K562 (cell line): ENCODE results near the gene OSGEPL1. TPM values are rescaled to one million over a fixed set of nuclear protein-coding genes. Genes with fewer than 3 reads are reported as not detected.

ENCODE experiments used
- BHLHE40 ChIP-seq: IDR thresholded peaks from 2 replicates; pipeline ENCODE4 v1.6.1; 2011; ENCODE audit warnings: low read length, improper control_type of control experiment
- CBX2 ChIP-seq: fragments of 200-600 bp; sonication (generic); IDR thresholded peaks from one replicate; pipeline ENCODE4 v1.6.1; 2012; ENCODE audit warnings: mild to moderate bottlenecking, low read length, inconsistent platforms; ENCODE audit not compliant: insufficient read depth, poor library complexity, severe bottlenecking
- ELF4 ChIP-seq: fragments of 450-650 bp; formaldehyde crosslinking; IDR thresholded peaks from 2 replicates; pipeline ENCODE4 v1.4.0; 2022; ENCODE audit warnings: missing genetic modification characterization
- ETS1 ChIP-seq: conservative IDR thresholded peaks from 2 replicates; pipeline ENCODE4 v1.6.1; 2011; ENCODE audit warnings: low read depth, mild to moderate bottlenecking, low read length; ENCODE audit not compliant: control insufficient read depth
- HSF4 ChIP-seq: fragments of 250-450 bp; sonication (Bioruptor Pico); IDR thresholded peaks from 2 replicates; pipeline ENCODE4 v2.1.2; 2022; ENCODE audit warnings: mild to moderate bottlenecking, moderate library complexity, borderline replicate concordance
- ILK ChIP-seq: fragments of 450-650 bp; IDR thresholded peaks from 2 replicates; pipeline ENCODE4 v1.6.1; 2016; ENCODE audit warnings: missing genetic modification characterization, low read depth, mild to moderate bottlenecking, missing compliant biosample characterization, moderate library complexity, borderline replicate concordance
- MBD2 ChIP-seq: sonication (generic); IDR thresholded peaks from 2 replicates; pipeline ENCODE4 v1.6.1; 2016; ENCODE audit warnings: low read depth, borderline replicate concordance
- MCM5 ChIP-seq: fragments of 450-650 bp; IDR thresholded peaks from 2 replicates; pipeline ENCODE4 v1.6.1; 2016; ENCODE audit warnings: low read depth
- MIER1 ChIP-seq: fragments of 450-650 bp; IDR thresholded peaks from 2 replicates; pipeline ENCODE4 v1.6.1; 2016; ENCODE audit warnings: antibody characterized with exemption, mild to moderate bottlenecking, low read depth
- NR2C2 ChIP-seq, 2 experiments: fragments of 200-800 bp in 1 of 2; sonication (Bioruptor generic) in 1 of 2; sonication (generic) in 1 of 2; formaldehyde crosslinking in 1 of 2; IDR thresholded peaks; 2 replicates each; pipeline versions ENCODE4 v1.6.1 to v1.8.0; 2016 to 2022; ENCODE audit warnings: mild to moderate bottlenecking in 1 of 2, missing compliant biosample characterization in 1 of 2, missing genetic modification characterization in 1 of 2, missing genetic modification reagents in 1 of 2
- POLR2AphosphoS5 ChIP-seq: IDR thresholded peaks from 2 replicates; pipeline ENCODE4 v1.6.1; 2011; ENCODE audit warnings: mild to moderate bottlenecking, low read depth, low read length, moderate library complexity; ENCODE audit not compliant: control insufficient read depth, insufficient read depth
- PYGO2 ChIP-seq: fragments of 450-650 bp; IDR thresholded peaks from 2 replicates; pipeline ENCODE4 v1.6.1; 2016; ENCODE audit warnings: mild to moderate bottlenecking, missing genetic modification characterization, moderate library complexity, missing compliant biosample characterization
- RCOR1 ChIP-seq, 2 experiments: IDR thresholded peaks; 2 replicates each; pipeline ENCODE4 v1.6.1; 2012; ENCODE audit warnings: low read depth in 2 of 2, low read length in 2 of 2, borderline replicate concordance in 1 of 2, improper control_type of control experiment in 1 of 2
- RFX7 ChIP-seq: fragments of 250-450 bp; sonication (Bioruptor Pico); IDR thresholded peaks from 2 replicates; pipeline ENCODE4 v1.5.1; 2021; ENCODE audit warnings: mild to moderate bottlenecking
- TRIM24 ChIP-seq, 2 experiments: fragments of 450-650 bp; IDR thresholded peaks; 2 replicates each; pipeline ENCODE4 v1.6.1; 2016
- ZBTB1 ChIP-seq: sonication (generic); formaldehyde crosslinking; IDR thresholded peaks from 2 replicates; pipeline ENCODE4 v1.8.1; 2023; ENCODE audit warnings: missing genetic modification reagents, low read depth, mild to moderate bottlenecking, borderline replicate concordance
- ZBTB8A ChIP-seq: fragments of 450-650 bp; IDR thresholded peaks from 2 replicates; pipeline ENCODE4 v1.6.1; 2018; ENCODE audit warnings: mild to moderate bottlenecking, moderate library complexity; ENCODE audit not compliant: partially characterized antibody
- ZNF354B ChIP-seq: fragments of 250-450 bp; sonication (Bioruptor Pico); IDR thresholded peaks from 2 replicates; pipeline ENCODE4 v1.4.0; 2020
- ZNF668 ChIP-seq: fragments of 250-450 bp; sonication (Bioruptor Pico); IDR thresholded peaks from 2 replicates; pipeline ENCODE4 v1.8.0; 2022; ENCODE audit warnings: mild to moderate bottlenecking, inconsistent platforms
- polyA plus RNA-seq, 8 experiments: library from polyadenylated mRNA; depleted of rRNA in 4 of 8; stranded (reverse) in 5 of 8; unstranded in 3 of 8; fragments of >200 nt; fragmentation: Nextera tagmentation in 2 of 8; fragmentation: Illumina TruSeq in 1 of 8; extraction: Ambion mirVana in 2 of 8; extraction: Trizol in 1 of 8; gene quantifications; 2 replicates each; pipeline versions ENCODE4 v1.2.1 to v1.2.3, GENCODE V29; 2011 to 2014; ENCODE audit warnings: inconsistent platforms in 1 of 8, missing spikeins in 1 of 8
- total RNA-seq, 7 experiments: library from RNA; depleted of rRNA in 6 of 7; stranded (reverse); fragments of >200 nt in 6 of 7; fragmentation: Illumina TruSeq in 2 of 7; extraction: Trizol in 2 of 7; gene quantifications; 2 replicates each; pipeline versions ENCODE4 v1.2.1 to v1.2.3, GENCODE V29; 2011 to 2021; ENCODE audit warnings: low replicate concordance in 1 of 7
- TF ChIP-seq, protein P1 (sequence below): fragments of 450-650 bp; IDR thresholded peaks from 2 replicates; pipeline ENCODE4 v1.6.1; 2016; ENCODE audit warnings: borderline replicate concordance
- TF ChIP-seq, protein P2 (sequence below): fragments of 200-800 bp; sonication (Bioruptor generic); IDR thresholded peaks from 2 replicates; pipeline ENCODE4 v1.6.1; 2017; ENCODE audit warnings: missing genetic modification characterization, missing compliant biosample characterization
- TF ChIP-seq, protein P3 (sequence below): fragments of 250-450 bp; sonication (Bioruptor Pico); IDR thresholded peaks from 2 replicates; pipeline ENCODE4 v1.5.1; 2021; ENCODE audit warnings: mild to moderate bottlenecking

OSGEPL1 gene
- total and polyA plus RNA-seq, 9 of the 15 experiments (the other 6 are each of a cell fraction or from before 2014, with no cell fraction given): 2.5 to 10.8 (median 6.5) TPM

DNA sequence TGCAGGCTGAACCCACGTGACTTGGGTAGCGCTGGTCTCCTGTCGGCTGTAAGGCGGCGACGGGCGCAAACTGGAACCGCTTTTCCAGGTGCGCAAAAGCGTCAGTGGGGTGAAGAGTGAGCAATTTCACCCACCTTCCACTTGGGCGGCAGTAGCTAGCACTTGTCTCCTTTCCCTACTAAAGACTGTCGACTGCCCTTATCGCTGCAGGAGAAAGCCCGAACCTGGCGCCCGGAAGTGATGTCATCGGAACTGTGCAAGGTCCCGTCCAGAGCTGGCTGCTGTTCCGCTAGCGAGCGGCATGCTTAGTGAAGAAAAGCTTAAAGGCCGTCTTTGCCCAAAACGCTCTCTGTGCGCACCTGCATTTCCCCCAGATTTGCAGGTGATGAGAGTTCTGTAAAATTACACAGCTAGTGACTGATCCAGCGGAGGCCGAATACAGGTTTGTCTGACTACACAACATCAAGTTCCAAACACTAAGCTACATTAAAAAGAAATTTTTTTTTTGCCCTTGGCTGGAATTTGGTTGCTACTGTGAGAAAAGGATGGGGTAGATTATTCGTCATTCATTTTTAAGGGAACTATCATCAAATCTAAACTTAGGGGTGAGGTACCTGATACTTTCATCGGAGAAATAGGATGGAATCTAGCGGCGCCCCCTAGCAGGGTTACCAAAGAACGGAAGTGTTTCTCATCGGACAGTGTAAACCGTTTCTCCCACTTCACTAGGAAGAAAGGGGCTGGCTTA, at the start of gene OSGEPL1 (continued):
- TF ChIP-seq ILK (tag) (no peak), POLR2AphosphoS5 (peak; percentile 78), CBX2 (no peak), BHLHE40 (peak; percentile 56; the same call in 1 of the 2 replicates), MBD2 (no peak), HSF4 (CRISPR knock-in tag) (no peak), ZBTB1 (CRISPR knock-in tag) (no peak), ZNF668 (CRISPR knock-in tag) (no peak), ETS1 (no peak; the same call in 1 of the 2 replicates), ZBTB8A (no peak), RFX7 (CRISPR knock-in tag) (no peak), TRIM24 (IDR thresholded peaks at IDR 0.05) (no peak), RCOR1 (IDR thresholded peaks at IDR 0.05; ENCODE audit: borderline replicate concordance in 1 of 2, low read depth in 2 of 2, low read length in 2 of 2) (peak in 1 of 2 experiments; percentile 23; a peak in 1 of 4 replicates), MCM5 (no peak), ZNF354B (CRISPR knock-in tag) (no peak), PYGO2 (tag) (no peak), MIER1 (no peak), ELF4 (CRISPR knock-in tag) (no peak), NR2C2 (CRISPR knock-in tag; IDR thresholded peaks at IDR 0.05) (no peak), NR2C2 (tag; IDR thresholded peaks at IDR 0.05) (peak; percentile 83)
- TF ChIP-seq, protein P1, sequence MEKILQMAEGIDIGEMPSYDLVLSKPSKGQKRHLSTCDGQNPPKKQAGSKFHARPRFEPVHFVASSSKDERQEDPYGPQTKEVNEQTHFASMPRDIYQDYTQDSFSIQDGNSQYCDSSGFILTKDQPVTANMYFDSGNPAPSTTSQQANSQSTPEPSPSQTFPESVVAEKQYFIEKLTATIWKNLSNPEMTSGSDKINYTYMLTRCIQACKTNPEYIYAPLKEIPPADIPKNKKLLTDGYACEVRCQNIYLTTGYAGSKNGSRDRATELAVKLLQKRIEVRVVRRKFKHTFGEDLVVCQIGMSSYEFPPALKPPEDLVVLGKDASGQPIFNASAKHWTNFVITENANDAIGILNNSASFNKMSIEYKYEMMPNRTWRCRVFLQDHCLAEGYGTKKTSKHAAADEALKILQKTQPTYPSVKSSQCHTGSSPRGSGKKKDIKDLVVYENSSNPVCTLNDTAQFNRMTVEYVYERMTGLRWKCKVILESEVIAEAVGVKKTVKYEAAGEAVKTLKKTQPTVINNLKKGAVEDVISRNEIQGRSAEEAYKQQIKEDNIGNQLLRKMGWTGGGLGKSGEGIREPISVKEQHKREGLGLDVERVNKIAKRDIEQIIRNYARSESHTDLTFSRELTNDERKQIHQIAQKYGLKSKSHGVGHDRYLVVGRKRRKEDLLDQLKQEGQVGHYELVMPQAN: 0 out of 2 replicates have a peak, but pooled peaks have one; percentile 36
- TF ChIP-seq, protein P2, sequence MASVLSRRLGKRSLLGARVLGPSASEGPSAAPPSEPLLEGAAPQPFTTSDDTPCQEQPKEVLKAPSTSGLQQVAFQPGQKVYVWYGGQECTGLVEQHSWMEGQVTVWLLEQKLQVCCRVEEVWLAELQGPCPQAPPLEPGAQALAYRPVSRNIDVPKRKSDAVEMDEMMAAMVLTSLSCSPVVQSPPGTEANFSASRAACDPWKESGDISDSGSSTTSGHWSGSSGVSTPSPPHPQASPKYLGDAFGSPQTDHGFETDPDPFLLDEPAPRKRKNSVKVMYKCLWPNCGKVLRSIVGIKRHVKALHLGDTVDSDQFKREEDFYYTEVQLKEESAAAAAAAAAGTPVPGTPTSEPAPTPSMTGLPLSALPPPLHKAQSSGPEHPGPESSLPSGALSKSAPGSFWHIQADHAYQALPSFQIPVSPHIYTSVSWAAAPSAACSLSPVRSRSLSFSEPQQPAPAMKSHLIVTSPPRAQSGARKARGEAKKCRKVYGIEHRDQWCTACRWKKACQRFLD: no peak
- TF ChIP-seq, protein P3, sequence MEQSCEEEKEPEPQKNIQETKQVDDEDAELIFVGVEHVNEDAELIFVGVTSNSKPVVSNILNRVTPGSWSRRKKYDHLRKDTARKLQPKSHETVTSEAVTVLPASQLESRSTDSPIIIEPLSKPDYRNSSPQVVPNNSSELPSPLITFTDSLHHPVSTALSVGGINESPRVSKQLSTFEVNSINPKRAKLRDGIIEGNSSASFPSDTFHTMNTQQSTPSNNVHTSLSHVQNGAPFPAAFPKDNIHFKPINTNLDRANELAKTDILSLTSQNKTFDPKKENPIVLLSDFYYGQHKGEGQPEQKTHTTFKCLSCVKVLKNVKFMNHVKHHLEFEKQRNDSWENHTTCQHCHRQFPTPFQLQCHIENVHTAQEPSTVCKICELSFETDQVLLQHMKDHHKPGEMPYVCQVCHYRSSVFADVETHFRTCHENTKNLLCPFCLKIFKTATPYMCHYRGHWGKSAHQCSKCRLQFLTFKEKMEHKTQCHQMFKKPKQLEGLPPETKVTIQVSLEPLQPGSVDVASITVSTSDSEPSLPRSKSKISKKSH (CRISPR knock-in tag): no peak
